Naive B cell (primary cell): ENCODE results near the gene BRDT. TPM values are rescaled to one million over a fixed set of nuclear protein-coding genes. Genes with fewer than 3 reads are reported as not detected.

Source experiments
- ATAC-seq, 2 donors: fragments of 150-1000 bp; cut with Tn5 transposase; 2 replicates each; pipeline ENCODE4 v1.10.0; 2021; ENCODE audit warnings: low read depth in 2 of 2, mild to moderate bottlenecking in 2 of 2, moderate library complexity in 2 of 2
- DNase-seq: peaks from one replicate; pipeline ENCODE4 v3.0.0; 2022
- H3K27ac Mint-ChIP-seq, 6 donors: one replicate each; pipeline ENCODE4 v1.8.0; 2020 to 2022; ENCODE audit warnings: mild to moderate bottlenecking in 6 of 6, mixed read lengths in 6 of 6, moderate library complexity in 5 of 6, inconsistent platforms in 2 of 6
- H3K27me3 Mint-ChIP-seq, 3 donors: one replicate each; pipeline ENCODE4 v1.8.0; 2021 to 2022; ENCODE audit warnings: mixed read lengths in 3 of 3, mild to moderate bottlenecking in 1 of 3
- H3K36me3 Mint-ChIP-seq, 2 donors: one replicate each; pipeline ENCODE4 v1.8.0; 2020 to 2022; ENCODE audit warnings: mixed read lengths in 2 of 2, inconsistent platforms in 1 of 2, mild to moderate bottlenecking in 1 of 2
- H3K4me1 Mint-ChIP-seq, 3 donors: one replicate each; pipeline ENCODE4 v1.8.0; 2020 to 2022; ENCODE audit warnings: mixed read lengths in 3 of 3, inconsistent platforms in 1 of 3, mild to moderate bottlenecking in 1 of 3, moderate library complexity in 1 of 3
- H3K4me3 Mint-ChIP-seq, 8 donors: one replicate each; pipeline ENCODE4 v1.8.0; 2020 to 2022; ENCODE audit warnings: mild to moderate bottlenecking in 8 of 8, mixed read lengths in 8 of 8, moderate library complexity in 8 of 8, inconsistent platforms in 2 of 8
- H3K9me3 Mint-ChIP-seq, 7 donors: one replicate each; pipeline ENCODE4 v1.8.0; 2020 to 2022; ENCODE audit warnings: mixed read lengths in 7 of 7, mild to moderate bottlenecking in 5 of 7, inconsistent platforms in 2 of 7, moderate library complexity in 1 of 7
- polyA plus RNA-seq, 6 donors: library from polyadenylated mRNA; unstranded; fragments of 300-500 nt; fragmentation: Illumina TruSeq; gene quantifications; one replicate each; pipeline ENCODE4 v1.2.3, GENCODE V29; 2021; ENCODE audit warnings: low read depth in 6 of 6

BRDT gene
- not detected for polyA plus RNA-seq

- Mint-ChIP-seq H3K36me3 (no peaks in the 10 kb centered on the region), H3K27me3 (peaks cover 5 to 8% (median 5%) of the 10 kb centered on the region in 3 donors), H3K9me3 (peaks cover 0 to 3% (median 0%) of the 10 kb centered on the region in 7 donors), H3K4me1 (no peaks in the 10 kb centered on the region), H3K4me3 (no peak within 1 kb of the TSS), H3K27ac (no peak within 1 kb of the TSS)
- ATAC-seq (no peak), DNase-seq (no peak)
Measured at GRCh38 chr1:91949356-91949699, at the start of gene BRDT. BRDT (plus strand) TSS chr1:91949401; CDS start chr1:91962755, 13,354 bp downstream.

- Mint-ChIP-seq H3K27me3 (peaks cover 16 to 23% (median 16%) of the 10 kb centered on the region in 3 donors), H3K36me3 (no peaks in the 10 kb centered on the region), H3K4me3 (no peak overlapping the region), H3K27ac (no peak overlapping the region), H3K9me3 (no peaks in the 10 kb centered on the region), H3K4me1 (no peaks in the 10 kb centered on the region)
- DNase-seq (no peak), ATAC-seq (no peak)
Measured at GRCh38 chr1:91900562-91900961, 48.6 kb upstream of the BRDT start.

- Mint-ChIP-seq H3K27me3 (peaks cover 9 to 16% (median 10%) of the 10 kb centered on the region in 3 donors), H3K9me3 (no peaks in the 10 kb centered on the region), H3K4me3 (no peak overlapping the region), H3K36me3 (no peaks in the 10 kb centered on the region), H3K4me1 (no peaks in the 10 kb centered on the region), H3K27ac (no peak overlapping the region)
- ATAC-seq (no peak), DNase-seq (no peak)
Measured at GRCh38 chr1:91901231-91901630, 48.0 kb upstream of the BRDT start.

DNA sequence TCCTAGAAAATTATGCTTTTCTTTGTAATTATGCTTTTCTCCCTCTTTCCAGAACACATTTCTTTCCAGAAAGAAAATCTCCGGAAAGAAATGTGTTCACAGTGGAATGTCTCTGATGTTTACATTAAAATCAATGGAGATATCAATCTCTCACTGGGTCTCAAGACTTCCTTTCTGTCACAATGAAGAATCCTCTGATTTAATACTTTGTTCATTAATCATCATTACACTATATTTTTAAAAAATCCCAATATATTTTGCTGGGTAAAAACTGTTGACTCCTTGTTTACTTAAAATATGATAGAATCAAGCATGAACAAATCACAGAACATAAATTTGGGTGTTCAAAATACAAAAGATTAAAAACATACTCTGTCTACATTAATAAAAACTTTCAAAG is 36.9 kb upstream of the BRDT start:
- Mint-ChIP-seq H3K9me3 (no peaks in the 10 kb centered on the region), H3K4me3 (no peak overlapping the region), H3K4me1 (no peaks in the 10 kb centered on the region), H3K27me3 (peaks cover 0 to 12% (median 0%) of the 10 kb centered on the region in 3 donors), H3K36me3 (no peaks in the 10 kb centered on the region), H3K27ac (no peak overlapping the region)
- no peak for DNase-seq
- ATAC-seq = no peak

GRCh38 chr1:91913018-91913417 is 36.2 kb upstream of the BRDT start:
- Mint-ChIP-seq H3K4me3 (no peak overlapping the region), H3K36me3 (no peaks in the 10 kb centered on the region), H3K4me1 (no peaks in the 10 kb centered on the region), H3K27ac (peak overlapping the region in 1 of 6 donors; percentile 26), H3K27me3 (peaks cover 0 to 12% (median 0%) of the 10 kb centered on the region in 3 donors), H3K9me3 (no peaks in the 10 kb centered on the region)
- ATAC-seq (no peak), DNase-seq (no peak)

- peaks cover 0 to 12% (median 0%) of the 10 kb centered on the region in 3 donors for H3K27me3 Mint-ChIP-seq
- H3K4me1 Mint-ChIP-seq = no peaks in the 10 kb centered on the region
- no peak overlapping the region for H3K4me3 Mint-ChIP-seq
- ATAC-seq (no peak), DNase-seq (no peak)
- H3K27ac Mint-ChIP-seq = no peak overlapping the region
- no peaks in the 10 kb centered on the region for H3K9me3 Mint-ChIP-seq
- H3K36me3 Mint-ChIP-seq = no peaks in the 10 kb centered on the region
Measured at GRCh38 chr1:91916046-91916445, 33.2 kb upstream of the BRDT start.

DNA sequence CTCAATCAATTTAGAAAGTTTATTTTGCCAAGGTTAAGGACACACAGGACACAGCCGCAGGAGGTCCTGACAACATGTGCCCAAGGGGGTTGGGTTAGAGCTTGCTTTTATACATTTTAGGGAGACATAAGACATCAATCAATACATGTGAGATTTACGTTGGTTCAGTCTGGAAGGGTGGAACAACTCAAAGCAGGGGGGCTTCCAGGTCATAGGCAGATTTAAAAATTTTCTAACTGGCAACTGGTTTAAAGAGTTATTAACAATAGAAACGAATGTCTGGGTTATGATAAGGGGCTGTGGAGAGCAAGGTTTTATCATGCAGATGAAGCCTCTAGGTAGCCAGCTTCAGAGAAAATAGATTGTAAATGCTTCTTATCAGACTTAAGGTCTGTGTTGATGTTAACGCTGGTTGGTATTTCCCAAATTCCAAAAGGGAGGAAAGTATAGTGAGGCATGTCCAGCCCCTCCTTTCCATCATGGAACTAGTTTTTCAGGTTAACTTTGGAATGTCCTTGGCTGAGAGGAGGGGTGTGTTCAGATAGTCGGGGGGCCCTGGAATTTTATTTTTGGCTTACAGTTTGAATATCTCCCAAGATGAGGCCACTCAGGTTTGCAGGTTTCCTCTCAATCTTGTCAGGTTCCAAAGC is 32.3 kb upstream of the BRDT start:
- H3K36me3 Mint-ChIP-seq = no peaks in the 10 kb centered on the region
- no peak for ATAC-seq
- H3K4me3 Mint-ChIP-seq = no peak overlapping the region
- no peaks in the 10 kb centered on the region for H3K4me1 Mint-ChIP-seq
- no peaks in the 10 kb centered on the region for H3K9me3 Mint-ChIP-seq
- H3K27ac Mint-ChIP-seq = no peak overlapping the region
- peaks cover 0 to 12% (median 0%) of the 10 kb centered on the region in 3 donors for H3K27me3 Mint-ChIP-seq
- DNase-seq = no peak

- Mint-ChIP-seq H3K27me3 (no peaks in the 10 kb centered on the region), H3K4me1 (no peaks in the 10 kb centered on the region), H3K4me3 (no peak overlapping the region), H3K9me3 (no peaks in the 10 kb centered on the region), H3K27ac (no peak overlapping the region), H3K36me3 (no peaks in the 10 kb centered on the region)
- DNase-seq (no peak), ATAC-seq (no peak)
Measured at GRCh38 chr1:91919962-91920361, 29.2 kb upstream of the BRDT start.

- no peaks in the 10 kb centered on the region for H3K4me1 Mint-ChIP-seq
- DNase-seq = no peak
- no peaks in the 10 kb centered on the region for H3K36me3 Mint-ChIP-seq
- no peak overlapping the region for H3K27ac Mint-ChIP-seq
- H3K27me3 Mint-ChIP-seq = no peaks in the 10 kb centered on the region
- no peak for ATAC-seq
- H3K9me3 Mint-ChIP-seq = peaks cover 0 to under 1% (median 0%) of the 10 kb centered on the region in 7 donors
- no peak overlapping the region for H3K4me3 Mint-ChIP-seq
Measured at GRCh38 chr1:91924146-91924545, 25.1 kb upstream of the BRDT start.

DNA sequence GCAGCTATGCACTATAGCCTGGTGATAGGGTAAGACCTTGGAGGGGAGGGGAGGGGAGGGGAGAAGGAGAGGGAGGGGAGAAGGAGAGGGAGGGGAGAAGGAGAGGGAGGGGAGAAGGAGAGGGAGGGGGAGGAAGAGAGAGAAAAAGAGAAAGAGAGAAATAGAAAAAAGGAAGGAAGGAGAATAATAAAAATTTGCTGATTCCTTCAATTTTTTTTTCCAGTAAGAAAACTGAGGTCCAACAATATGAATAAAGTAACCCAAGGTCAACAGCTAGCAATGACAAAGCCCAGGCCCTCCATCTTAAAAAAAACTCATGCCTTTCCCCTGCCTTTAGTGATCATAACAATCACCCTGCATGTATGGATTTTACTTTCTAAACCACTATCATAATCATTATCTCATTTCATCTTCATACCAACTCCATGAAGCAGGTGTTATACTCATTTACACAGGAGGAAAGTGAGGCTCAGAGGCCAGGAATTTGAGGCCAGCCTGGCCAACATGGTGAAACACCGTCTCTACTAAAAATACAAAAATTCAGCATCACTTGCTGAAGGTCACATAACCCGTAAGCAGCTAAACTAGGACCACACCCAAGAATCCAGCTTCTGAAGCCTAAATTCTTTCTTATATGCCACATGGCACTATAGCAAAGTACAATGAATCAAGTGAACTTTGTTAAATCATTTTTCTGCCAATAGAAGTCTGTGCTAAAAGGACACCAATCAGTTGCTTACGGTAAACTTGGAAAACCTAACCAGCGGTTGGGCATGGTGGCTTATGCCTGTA is 23.4 kb upstream of the BRDT start:
- no peaks in the 10 kb centered on the region for H3K36me3 Mint-ChIP-seq
- H3K27ac Mint-ChIP-seq = no peak overlapping the region
- H3K27me3 Mint-ChIP-seq = no peaks in the 10 kb centered on the region
- H3K4me1 Mint-ChIP-seq = no peaks in the 10 kb centered on the region
- DNase-seq (no peak), ATAC-seq (no peak)
- peaks cover 0 to 1% (median 0%) of the 10 kb centered on the region in 7 donors for H3K9me3 Mint-ChIP-seq
- H3K4me3 Mint-ChIP-seq = no peak overlapping the region

- H3K4me3 Mint-ChIP-seq = peak overlapping the region in 1 of 8 donors; percentile 14
- ATAC-seq (no peak), DNase-seq (no peak)
- no peaks in the 10 kb centered on the region for H3K4me1 Mint-ChIP-seq
- H3K9me3 Mint-ChIP-seq = peaks cover 0 to 1% (median 0%) of the 10 kb centered on the region in 7 donors
- H3K36me3 Mint-ChIP-seq = no peaks in the 10 kb centered on the region
- no peaks in the 10 kb centered on the region for H3K27me3 Mint-ChIP-seq
- peak overlapping the region in 1 of 6 donors; percentile 73 for H3K27ac Mint-ChIP-seq
Measured at GRCh38 chr1:91928026-91928425, 21.2 kb upstream of the BRDT start.

DNA sequence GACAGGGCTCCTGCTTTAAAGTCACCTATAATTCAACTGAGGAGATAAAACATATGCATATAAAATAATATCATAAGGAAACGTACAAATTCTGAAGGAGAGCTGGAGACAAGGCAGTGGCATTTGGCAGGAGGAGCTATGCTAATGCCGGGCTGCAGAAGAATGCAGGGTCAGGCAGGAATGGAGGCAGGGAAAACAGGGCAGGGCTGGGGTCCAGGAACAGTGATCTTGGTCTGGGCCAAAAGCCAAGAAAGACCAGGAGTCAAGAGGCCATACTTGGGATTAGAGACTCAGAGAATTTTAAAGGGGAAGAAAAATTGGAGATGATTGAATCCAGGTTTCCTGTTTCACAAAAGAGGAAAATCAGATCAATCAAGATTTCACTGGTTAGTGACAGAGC is 20.0 kb upstream of the BRDT start:
- no peaks in the 10 kb centered on the region for H3K4me1 Mint-ChIP-seq
- H3K9me3 Mint-ChIP-seq = peaks cover 0 to 1% (median 0%) of the 10 kb centered on the region in 7 donors
- no peak overlapping the region for H3K4me3 Mint-ChIP-seq
- DNase-seq (no peak), ATAC-seq (no peak)
- H3K36me3 Mint-ChIP-seq = no peaks in the 10 kb centered on the region
- no peak overlapping the region for H3K27ac Mint-ChIP-seq
- no peaks in the 10 kb centered on the region for H3K27me3 Mint-ChIP-seq

DNA sequence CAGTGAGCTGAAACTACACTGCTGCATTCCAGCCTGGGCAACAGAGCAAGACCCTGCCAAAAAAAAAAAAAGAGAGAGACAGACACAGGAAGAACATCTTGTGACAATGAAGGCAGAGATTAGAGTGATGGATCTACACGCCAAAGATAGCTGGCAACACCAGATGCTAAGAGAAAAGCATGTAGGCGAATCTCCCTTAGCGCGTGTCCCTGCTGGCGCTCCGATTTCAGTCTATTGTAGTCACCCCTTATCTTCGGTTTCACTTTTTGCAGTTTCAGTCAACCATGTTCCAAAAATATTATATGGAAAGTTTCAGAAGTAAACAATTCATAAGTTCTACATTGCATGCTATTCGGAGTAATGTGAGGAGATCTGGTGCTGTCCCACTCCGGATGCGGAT is 11.6 kb upstream of the BRDT start:
- no peak for ATAC-seq
- H3K9me3 Mint-ChIP-seq = peaks cover 0 to 5% (median 3%) of the 10 kb centered on the region in 7 donors

GRCh38 chr1:91940496-91940895 is 8.7 kb upstream of the BRDT start:
- H3K27ac Mint-ChIP-seq = no peak overlapping the region
- peaks cover 0 to 5% (median 3%) of the 10 kb centered on the region in 7 donors for H3K9me3 Mint-ChIP-seq
- no peaks in the 10 kb centered on the region for H3K27me3 Mint-ChIP-seq
- no peaks in the 10 kb centered on the region for H3K36me3 Mint-ChIP-seq
- no peaks in the 10 kb centered on the region for H3K4me1 Mint-ChIP-seq
- no peak for ATAC-seq
- no peak for DNase-seq
- H3K4me3 Mint-ChIP-seq = no peak overlapping the region

More for the DNA sequence above, 11.6 kb upstream of the BRDT start:
- Mint-ChIP-seq H3K4me3 (no peak overlapping the region), H3K27ac (no peak overlapping the region), H3K27me3 (no peaks in the 10 kb centered on the region), H3K36me3 (no peaks in the 10 kb centered on the region), H3K4me1 (no peaks in the 10 kb centered on the region)
- no peak for DNase-seq
